ENCODE data around the gene SGCD.

Gene SGCD

GRCh38 chr5:156683509-156683908 is 356.5 kb downstream of the SGCD start:
- no peaks in the 10 kb centered on the region for H3K36me3 ChIP-seq (ENCODE audit: control insufficient read depth, insufficient read depth, low read length)
- WGBS (ENCODE audit: insufficient coverage, insufficient read length), result no CpG with 5 or more reads among the region's 1 CpG
- H3K27me3 ChIP-seq (ENCODE audit: control insufficient read depth, insufficient read depth, low read length), result no peaks in the 10 kb centered on the region
- peaks cover 4% of the 10 kb centered on the region; the same call in 1 of the 2 replicates for H3K4me1 ChIP-seq (ENCODE audit: control insufficient read depth, insufficient read depth, low read length)
- no peak overlapping the region for H3K27ac ChIP-seq (ENCODE audit: low read length)
- no peak overlapping the region for H3K4me3 ChIP-seq (ENCODE audit: low read length)
- H3K9me3 ChIP-seq (ENCODE audit: control insufficient read depth, insufficient read depth, low read length), result no peaks in the 10 kb centered on the region
- no peak for DNase-seq (ENCODE audit: low read depth, low spot score)

GRCh38 chr5:156684216-156684615 is 357.3 kb downstream of the SGCD start:
- Histone ChIP-seq H3K4me3 (ENCODE audit: low read length) (no peak overlapping the region), H3K27me3 (ENCODE audit: control insufficient read depth, insufficient read depth, low read length) (no peaks in the 10 kb centered on the region), H3K9me3 (ENCODE audit: control insufficient read depth, insufficient read depth, low read length) (no peaks in the 10 kb centered on the region), H3K27ac (ENCODE audit: low read length) (no peak overlapping the region), H3K4me1 (ENCODE audit: control insufficient read depth, insufficient read depth, low read length) (peaks cover 4% of the 10 kb centered on the region; the same call in 1 of the 2 replicates), H3K36me3 (ENCODE audit: control insufficient read depth, insufficient read depth, low read length) (no peaks in the 10 kb centered on the region)
- DNase-seq (ENCODE audit: low read depth, low spot score), result no peak
- no CpG with 5 or more reads among the region's 2 CpGs for WGBS (ENCODE audit: insufficient coverage, insufficient read length)

GRCh38 chr5:156685481-156685880 is 358.5 kb downstream of the SGCD start:
- Histone ChIP-seq H3K27ac (ENCODE audit: low read length) (no peak overlapping the region), H3K27me3 (ENCODE audit: control insufficient read depth, insufficient read depth, low read length) (no peaks in the 10 kb centered on the region), H3K4me3 (ENCODE audit: low read length) (no peak overlapping the region), H3K9me3 (ENCODE audit: control insufficient read depth, insufficient read depth, low read length) (no peaks in the 10 kb centered on the region), H3K4me1 (ENCODE audit: control insufficient read depth, insufficient read depth, low read length) (peaks cover 4% of the 10 kb centered on the region; the same call in 1 of the 2 replicates), H3K36me3 (ENCODE audit: control insufficient read depth, insufficient read depth, low read length) (no peaks in the 10 kb centered on the region)
- no peak for DNase-seq (ENCODE audit: low read depth, low spot score)

- H3K4me1 ChIP-seq (ENCODE audit: control insufficient read depth, insufficient read depth, low read length), result peaks cover 4% of the 10 kb centered on the region; the same call in 1 of the 2 replicates
- no CpG with 5 or more reads among the region's 2 CpGs for WGBS (ENCODE audit: insufficient coverage, insufficient read length)
- H3K27ac ChIP-seq (ENCODE audit: low read length), result no peak overlapping the region
- no peak for DNase-seq (ENCODE audit: low read depth, low spot score)
- no peak overlapping the region for H3K4me3 ChIP-seq (ENCODE audit: low read length)
- H3K36me3 ChIP-seq (ENCODE audit: control insufficient read depth, insufficient read depth, low read length), result no peaks in the 10 kb centered on the region
- H3K27me3 ChIP-seq (ENCODE audit: control insufficient read depth, insufficient read depth, low read length), result no peaks in the 10 kb centered on the region
- no peaks in the 10 kb centered on the region for H3K9me3 ChIP-seq (ENCODE audit: control insufficient read depth, insufficient read depth, low read length)
These were observed 359.4 kb downstream of the SGCD start for GRCh38 chr5:156686380-156686779.

GRCh38 chr5:156686796-156687195 is 359.8 kb downstream of the SGCD start:
- H3K27ac ChIP-seq (ENCODE audit: low read length), result no peak overlapping the region
- H3K4me1 ChIP-seq (ENCODE audit: control insufficient read depth, insufficient read depth, low read length), result peaks cover 4% of the 10 kb centered on the region; the same call in 1 of the 2 replicates
- no peak overlapping the region for H3K4me3 ChIP-seq (ENCODE audit: low read length)
- no peaks in the 10 kb centered on the region for H3K36me3 ChIP-seq (ENCODE audit: control insufficient read depth, insufficient read depth, low read length)
- no peaks in the 10 kb centered on the region for H3K27me3 ChIP-seq (ENCODE audit: control insufficient read depth, insufficient read depth, low read length)
- no CpG with 5 or more reads among the region's 4 CpGs for WGBS (ENCODE audit: insufficient coverage, insufficient read length)
- no peaks in the 10 kb centered on the region for H3K9me3 ChIP-seq (ENCODE audit: control insufficient read depth, insufficient read depth, low read length)
- no peak for DNase-seq (ENCODE audit: low read depth, low spot score)

DNA sequence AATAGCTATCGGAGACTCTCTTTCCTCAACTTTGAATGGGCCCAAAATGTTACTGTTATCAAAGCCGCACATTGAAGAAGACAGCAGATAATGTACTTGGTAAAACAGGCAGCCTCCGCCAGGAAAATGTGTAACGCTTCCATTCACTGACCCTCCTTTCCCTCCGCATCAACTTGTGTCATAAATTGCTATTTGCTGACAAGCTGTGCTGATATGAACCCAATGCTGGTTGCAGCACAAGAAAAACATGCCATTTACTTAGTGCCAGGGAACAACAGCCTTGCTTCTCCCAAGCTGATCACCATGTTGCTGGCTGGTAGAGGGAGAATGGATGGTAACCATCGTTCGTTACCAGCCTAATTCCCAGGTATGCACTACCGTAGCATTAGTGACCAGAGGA is 360.6 kb downstream of the SGCD start:
- H3K27me3 ChIP-seq (ENCODE audit: control insufficient read depth, insufficient read depth, low read length), result no peaks in the 10 kb centered on the region
- no peaks in the 10 kb centered on the region for H3K36me3 ChIP-seq (ENCODE audit: control insufficient read depth, insufficient read depth, low read length)
- H3K27ac ChIP-seq (ENCODE audit: low read length), result no peak overlapping the region
- WGBS (ENCODE audit: insufficient coverage, insufficient read length), result no CpG with 5 or more reads among the region's 8 CpGs
- no peak for DNase-seq (ENCODE audit: low read depth, low spot score)
- H3K4me3 ChIP-seq (ENCODE audit: low read length), result no peak overlapping the region
- no peaks in the 10 kb centered on the region for H3K9me3 ChIP-seq (ENCODE audit: control insufficient read depth, insufficient read depth, low read length)
- H3K4me1 ChIP-seq (ENCODE audit: control insufficient read depth, insufficient read depth, low read length), result peaks cover 4% of the 10 kb centered on the region; the same call in 1 of the 2 replicates

- no CpG with 5 or more reads among the region's 2 CpGs for WGBS (ENCODE audit: insufficient coverage, insufficient read length)
- Histone ChIP-seq H3K27me3 (ENCODE audit: control insufficient read depth, insufficient read depth, low read length) (no peaks in the 10 kb centered on the region), H3K4me1 (ENCODE audit: control insufficient read depth, insufficient read depth, low read length) (no peaks in the 10 kb centered on the region), H3K9me3 (ENCODE audit: control insufficient read depth, insufficient read depth, low read length) (no peaks in the 10 kb centered on the region), H3K4me3 (ENCODE audit: low read length) (no peak overlapping the region), H3K27ac (ENCODE audit: low read length) (no peak overlapping the region), H3K36me3 (ENCODE audit: control insufficient read depth, insufficient read depth, low read length) (no peaks in the 10 kb centered on the region)
- no peak for DNase-seq (ENCODE audit: low read depth, low spot score)
These were observed 364.6 kb downstream of the SGCD start for GRCh38 chr5:156691572-156691971.

- Histone ChIP-seq H3K9me3 (ENCODE audit: control insufficient read depth, insufficient read depth, low read length) (no peaks in the 10 kb centered on the region), H3K27me3 (ENCODE audit: control insufficient read depth, insufficient read depth, low read length) (no peaks in the 10 kb centered on the region), H3K36me3 (ENCODE audit: control insufficient read depth, insufficient read depth, low read length) (no peaks in the 10 kb centered on the region), H3K27ac (ENCODE audit: low read length) (no peak overlapping the region), H3K4me3 (ENCODE audit: low read length) (no peak overlapping the region), H3K4me1 (ENCODE audit: control insufficient read depth, insufficient read depth, low read length) (no peaks in the 10 kb centered on the region)
- no peak for DNase-seq (ENCODE audit: low read depth, low spot score)
- WGBS (ENCODE audit: insufficient coverage, insufficient read length), result no CpG with 5 or more reads among the region's 1 CpG
These were observed 366.1 kb downstream of the SGCD start for GRCh38 chr5:156693113-156693512.

DNA sequence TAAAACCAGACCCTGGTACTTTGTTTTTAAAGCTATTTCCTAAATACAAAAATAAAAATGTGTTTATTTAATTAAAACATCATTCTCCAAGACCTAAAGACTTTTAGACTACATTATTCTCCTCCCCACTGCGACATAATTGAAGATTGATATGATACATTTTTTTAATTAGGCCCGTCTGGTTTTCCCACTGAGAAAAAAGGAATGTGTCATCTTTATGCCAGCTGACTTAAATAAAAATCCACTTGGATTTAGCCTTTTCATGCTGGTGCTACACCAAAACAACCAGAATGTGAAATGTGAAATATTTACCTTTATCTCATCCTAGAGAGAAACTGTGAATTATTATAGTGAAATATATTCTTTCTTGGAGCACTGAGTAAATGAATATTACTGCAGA is 367.6 kb downstream of the SGCD start:
- Histone ChIP-seq H3K9me3 (ENCODE audit: control insufficient read depth, insufficient read depth, low read length) (no peaks in the 10 kb centered on the region), H3K27ac (ENCODE audit: low read length) (no peak overlapping the region), H3K4me3 (ENCODE audit: low read length) (no peak overlapping the region), H3K27me3 (ENCODE audit: control insufficient read depth, insufficient read depth, low read length) (no peaks in the 10 kb centered on the region), H3K36me3 (ENCODE audit: control insufficient read depth, insufficient read depth, low read length) (no peaks in the 10 kb centered on the region), H3K4me1 (ENCODE audit: control insufficient read depth, insufficient read depth, low read length) (no peaks in the 10 kb centered on the region)
- DNase-seq (ENCODE audit: low read depth, low spot score), result no peak
- WGBS (ENCODE audit: insufficient coverage, insufficient read length), result no CpG with 5 or more reads among the region's 2 CpGs

DNA sequence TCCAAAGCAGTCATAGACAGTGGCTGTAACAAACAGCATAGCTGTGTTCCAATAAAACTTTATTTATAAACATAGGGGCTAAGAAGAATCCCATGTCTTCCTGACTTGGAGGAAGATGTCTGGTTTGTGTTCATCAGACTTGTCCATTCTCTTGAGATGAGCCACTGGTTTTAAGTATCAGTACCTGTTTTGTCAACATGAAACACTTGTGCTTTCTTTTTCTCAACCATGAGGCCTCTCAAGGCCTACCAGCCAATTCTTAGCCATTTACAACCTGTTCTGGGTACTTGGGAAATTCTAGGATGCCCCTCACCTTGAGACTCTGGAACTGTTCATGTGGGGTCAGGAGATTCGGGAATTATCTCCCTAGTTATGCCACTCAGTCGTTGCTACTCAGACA is 368.8 kb downstream of the SGCD start:
- H3K4me3 ChIP-seq (ENCODE audit: low read length), result no peak overlapping the region
- no peaks in the 10 kb centered on the region for H3K9me3 ChIP-seq (ENCODE audit: control insufficient read depth, insufficient read depth, low read length)
- H3K4me1 ChIP-seq (ENCODE audit: control insufficient read depth, insufficient read depth, low read length), result no peaks in the 10 kb centered on the region
- DNase-seq (ENCODE audit: low read depth, low spot score), result no peak
- no peak overlapping the region for H3K27ac ChIP-seq (ENCODE audit: low read length)
- no CpG with 5 or more reads among the region's 2 CpGs for WGBS (ENCODE audit: insufficient coverage, insufficient read length)
- H3K27me3 ChIP-seq (ENCODE audit: control insufficient read depth, insufficient read depth, low read length), result no peaks in the 10 kb centered on the region
- no peaks in the 10 kb centered on the region for H3K36me3 ChIP-seq (ENCODE audit: control insufficient read depth, insufficient read depth, low read length)

DNA sequence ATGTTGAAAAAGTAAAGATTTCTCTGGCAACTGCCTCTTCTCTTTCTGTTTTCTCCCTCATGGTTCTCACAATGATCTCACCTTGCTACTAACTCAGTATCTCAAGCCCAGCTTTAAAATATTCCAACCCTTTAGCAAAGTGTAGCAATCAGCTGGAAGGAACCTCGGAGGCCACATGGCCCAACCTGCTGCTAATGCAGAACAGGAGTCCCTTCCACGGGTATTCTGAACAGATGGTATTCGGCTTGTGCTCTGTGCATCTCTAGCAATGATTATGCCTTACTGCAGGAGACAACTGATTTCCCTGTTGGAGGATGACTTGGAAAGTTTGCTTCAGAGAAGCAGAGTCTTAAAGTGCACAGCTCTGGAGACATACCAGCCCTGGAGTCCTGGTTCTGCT is 371.4 kb downstream of the SGCD start:
- WGBS (ENCODE audit: insufficient coverage, insufficient read length), result no CpG with 5 or more reads among the region's 3 CpGs

More for the DNA sequence above, 371.4 kb downstream of the SGCD start:
- H3K4me1 ChIP-seq (ENCODE audit: control insufficient read depth, insufficient read depth, low read length), result no peaks in the 10 kb centered on the region
- no peak overlapping the region for H3K4me3 ChIP-seq (ENCODE audit: low read length)
- H3K9me3 ChIP-seq (ENCODE audit: control insufficient read depth, insufficient read depth, low read length), result no peaks in the 10 kb centered on the region
- no peak for DNase-seq (ENCODE audit: low read depth, low spot score)
- no peaks in the 10 kb centered on the region for H3K27me3 ChIP-seq (ENCODE audit: control insufficient read depth, insufficient read depth, low read length)
- no peak overlapping the region for H3K27ac ChIP-seq (ENCODE audit: low read length)
- no peaks in the 10 kb centered on the region for H3K36me3 ChIP-seq (ENCODE audit: control insufficient read depth, insufficient read depth, low read length)

All from iPS DF 6.9 (cell line).